Erythroblast (primary cell): Measurements from ENCODE around the gene MBD3L5.
"Not testable (repeated sequence)": the region's sequence is repeated elsewhere in the genome, so short reads cannot be mapped to it uniquely, and the experiment has no call there.

Source experiments
- GATA1 ChIP-seq: IDR thresholded peaks from 2 replicates; pipeline ENCODE4 v1.6.1; 2011; ENCODE audit warnings: low read depth, mild to moderate bottlenecking, control low read depth, low read length, moderate library complexity
- POLR2A ChIP-seq: IDR thresholded peaks from 2 replicates; pipeline ENCODE4 v1.6.1; 2011; ENCODE audit warnings: mild to moderate bottlenecking, low read length

DNA sequence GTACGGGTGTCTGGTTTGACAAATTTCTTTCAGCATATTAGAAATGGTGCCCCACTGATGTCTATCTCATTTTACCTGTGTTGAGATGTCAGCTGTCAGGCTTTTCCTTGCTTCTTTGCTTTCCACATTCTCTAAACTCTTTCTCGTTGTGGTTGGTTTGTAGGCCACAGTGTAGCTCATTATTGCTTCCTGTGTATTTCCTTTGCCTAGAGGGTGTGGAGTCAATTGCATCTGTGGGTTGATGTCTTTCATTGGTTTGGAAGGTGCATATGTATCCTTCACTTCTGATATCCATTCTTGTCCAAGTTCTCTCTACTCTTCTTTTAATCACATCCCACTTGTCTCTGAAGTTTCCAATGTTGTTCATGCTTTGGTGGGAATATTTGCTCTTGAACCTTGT lies 11.2 kb downstream of the MBD3L5 start:
- not testable (repeated sequence) for TF ChIP-seq POLR2A, GATA1
